GM12873 (cell line): ENCODE data around the gene TBC1D22A.

Experiments
- CTCF ChIP-seq: IDR thresholded peaks from 2 replicates; pipeline ENCODE4 v1.5.1; 2012; ENCODE audit warnings: low read depth, mild to moderate bottlenecking, moderate library complexity, low read length, control low read depth; ENCODE audit not compliant: insufficient read depth; ENCODE audit errors: missing control alignments

The TBC1D22A gene

GRCh38 chr22:46856661-46857060 is 94.2 kb downstream of the TBC1D22A start:
- TF ChIP-seq CTCF: no peak

GRCh38 chr22:46857142-46857884 is 94.9 kb downstream of the TBC1D22A start:
- TF ChIP-seq CTCF: no peak

- TF ChIP-seq CTCF: no peak
These were observed 95.4 kb downstream of the TBC1D22A start for GRCh38 chr22:46857885-46858143.

- TF ChIP-seq CTCF: no peak
These were observed 95.8 kb downstream of the TBC1D22A start for GRCh38 chr22:46858181-46858771.

GRCh38 chr22:46860562-46860961 is 98.1 kb downstream of the TBC1D22A start:
- TF ChIP-seq CTCF: no peak

GRCh38 chr22:46861468-46862367 is 99.3 kb downstream of the TBC1D22A start:
- TF ChIP-seq CTCF: no peak
